ENCODE results near the gene FOXP1. TPM values are rescaled to one million over a fixed set of nuclear protein-coding genes. Genes with fewer than 3 reads are reported as not detected.

Gene FOXP1
- polyA plus RNA-seq, 4 donors, result 4.9 to 66.5 (median 15.3) TPM

GRCh38 chr3:71028802-71029201 is 554.7 kb downstream of the FOXP1 start:
- no peak for FAIRE-seq
- 96 to 98% (median 96%) methylated on average over 7 of the region's 7 CpGs for WGBS, 3 donors
- H3K4me3 ChIP-seq (ENCODE audit: low read depth in 1 of 3, low read length in 3 of 3), result no peak overlapping the region

DNA sequence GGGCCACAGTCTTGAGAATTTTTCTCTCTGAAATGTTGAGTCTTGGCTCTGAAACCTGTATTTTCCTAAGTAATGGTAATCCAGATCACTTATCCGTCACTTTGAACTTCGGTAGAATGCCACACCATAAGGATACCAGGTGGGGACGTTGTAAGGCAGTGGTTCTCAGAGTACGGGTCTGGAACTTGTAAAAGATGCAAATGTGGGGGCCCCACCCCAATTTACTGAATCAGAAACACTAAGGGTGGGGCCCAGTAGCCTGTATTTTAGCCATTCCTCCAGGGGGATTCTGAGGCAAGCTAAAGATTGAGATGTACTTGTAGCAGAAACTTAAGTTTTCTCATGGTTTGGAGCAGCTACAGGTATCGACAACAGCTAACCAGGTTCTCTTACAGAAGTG is 555.3 kb downstream of the FOXP1 start:
- no peak overlapping the region for H3K27ac ChIP-seq (ENCODE audit: low read depth in 1 of 3, low read length in 2 of 3)
- H3K27me3 ChIP-seq (ENCODE audit: control insufficient read depth in 3 of 3, insufficient read depth in 3 of 3, low read length in 3 of 3), result no peaks in the 10 kb centered on the region
- DNase-seq, result no peak
- no peak for FAIRE-seq
- no peaks in the 10 kb centered on the region for H3K9me3 ChIP-seq (ENCODE audit: control insufficient read depth in 2 of 2, insufficient read depth in 1 of 2, low read depth in 1 of 2, low read length in 1 of 2)
- H3K36me3 ChIP-seq (ENCODE audit: control insufficient read depth in 3 of 3, insufficient read depth in 2 of 3, low read depth in 1 of 3, low read length in 3 of 3), result peaks cover 0 to 19% (median 3%) of the 10 kb centered on the region in 3 donors
- H3K4me3 ChIP-seq (ENCODE audit: low read depth in 1 of 3, low read length in 3 of 3), result no peak overlapping the region
- WGBS, 3 donors, result 88 to 95% (median 90%) methylated on average over 5 of the region's 5 CpGs
- peaks cover 0 to 13% (median 0%) of the 10 kb centered on the region in 3 donors for H3K4me1 ChIP-seq (ENCODE audit: control insufficient read depth in 3 of 3, insufficient read depth in 2 of 3, low read depth in 1 of 3, low read length in 2 of 3)

More at GRCh38 chr3:71028802-71029201, 554.7 kb downstream of the FOXP1 start:
- peaks cover 0 to 23% (median 3%) of the 10 kb centered on the region in 3 donors for H3K36me3 ChIP-seq (ENCODE audit: control insufficient read depth in 3 of 3, insufficient read depth in 2 of 3, low read depth in 1 of 3, low read length in 3 of 3)
- peaks cover 0 to 13% (median 0%) of the 10 kb centered on the region in 3 donors for H3K4me1 ChIP-seq (ENCODE audit: control insufficient read depth in 3 of 3, insufficient read depth in 2 of 3, low read depth in 1 of 3, low read length in 2 of 3)
- H3K9me3 ChIP-seq (ENCODE audit: control insufficient read depth in 2 of 2, insufficient read depth in 1 of 2, low read depth in 1 of 2, low read length in 1 of 2), result no peaks in the 10 kb centered on the region
- DNase-seq, result no peak
- H3K27me3 ChIP-seq (ENCODE audit: control insufficient read depth in 3 of 3, insufficient read depth in 3 of 3, low read length in 3 of 3), result no peaks in the 10 kb centered on the region
- no peak overlapping the region for H3K27ac ChIP-seq (ENCODE audit: low read depth in 1 of 3, low read length in 2 of 3)

- Histone ChIP-seq H3K4me3 (ENCODE audit: low read depth in 1 of 3, low read length in 3 of 3) (no peak overlapping the region), H3K4me1 (ENCODE audit: control insufficient read depth in 3 of 3, insufficient read depth in 2 of 3, low read depth in 1 of 3, low read length in 2 of 3) (peaks cover 0 to 13% (median 0%) of the 10 kb centered on the region in 3 donors), H3K36me3 (ENCODE audit: control insufficient read depth in 3 of 3, insufficient read depth in 2 of 3, low read depth in 1 of 3, low read length in 3 of 3) (peaks cover 0 to 18% (median 0%) of the 10 kb centered on the region in 3 donors), H3K27me3 (ENCODE audit: control insufficient read depth in 3 of 3, insufficient read depth in 3 of 3, low read length in 3 of 3) (no peaks in the 10 kb centered on the region), H3K9me3 (ENCODE audit: control insufficient read depth in 2 of 2, insufficient read depth in 1 of 2, low read depth in 1 of 2, low read length in 1 of 2) (no peaks in the 10 kb centered on the region), H3K27ac (ENCODE audit: low read depth in 1 of 3, low read length in 2 of 3) (no peak overlapping the region)
- WGBS, 3 donors, result 70 to 79% (median 72%) methylated on average over 6 of the region's 6 CpGs
- DNase-seq (no peak), FAIRE-seq (no peak)
Observed at GRCh38 chr3:71026634-71027578, 556.6 kb downstream of the FOXP1 start.

GRCh38 chr3:71025516-71025915 is 558.0 kb downstream of the FOXP1 start:
- WGBS, 3 donors, result 6 to 30% (median 16%) methylated on average over 1 of the region's 1 CpG
- DNase-seq, result no peak
- Histone ChIP-seq H3K4me1 (ENCODE audit: control insufficient read depth in 3 of 3, insufficient read depth in 2 of 3, low read depth in 1 of 3, low read length in 2 of 3) (peaks cover 0 to 13% (median 0%) of the 10 kb centered on the region in 3 donors), H3K4me3 (ENCODE audit: low read depth in 1 of 3, low read length in 3 of 3) (no peak overlapping the region), H3K27ac (ENCODE audit: low read depth in 1 of 3, low read length in 2 of 3) (peak overlapping the region in 1 of 3 donors; percentile 8), H3K36me3 (ENCODE audit: control insufficient read depth in 3 of 3, insufficient read depth in 2 of 3, low read depth in 1 of 3, low read length in 3 of 3) (peaks cover 0 to 16% (median 0%) of the 10 kb centered on the region in 3 donors), H3K9me3 (ENCODE audit: control insufficient read depth in 2 of 2, insufficient read depth in 1 of 2, low read depth in 1 of 2, low read length in 1 of 2) (no peaks in the 10 kb centered on the region), H3K27me3 (ENCODE audit: control insufficient read depth in 3 of 3, insufficient read depth in 3 of 3, low read length in 3 of 3) (no peaks in the 10 kb centered on the region)
- no peak for FAIRE-seq

GRCh38 chr3:71025010-71025409 is 558.5 kb downstream of the FOXP1 start:
- no peaks in the 10 kb centered on the region for H3K9me3 ChIP-seq (ENCODE audit: control insufficient read depth in 2 of 2, insufficient read depth in 1 of 2, low read depth in 1 of 2, low read length in 1 of 2)
- no peak overlapping the region for H3K4me3 ChIP-seq (ENCODE audit: low read depth in 1 of 3, low read length in 3 of 3)
- H3K4me1 ChIP-seq (ENCODE audit: control insufficient read depth in 3 of 3, insufficient read depth in 2 of 3, low read depth in 1 of 3, low read length in 2 of 3), result peaks cover 0 to 13% (median 0%) of the 10 kb centered on the region in 3 donors
- 89 to 96% (median 96%) methylated on average over 8 of the region's 8 CpGs for WGBS, 3 donors
- H3K36me3 ChIP-seq (ENCODE audit: control insufficient read depth in 3 of 3, insufficient read depth in 2 of 3, low read depth in 1 of 3, low read length in 3 of 3), result peaks cover 0 to 12% (median 0%) of the 10 kb centered on the region in 3 donors
- no peaks in the 10 kb centered on the region for H3K27me3 ChIP-seq (ENCODE audit: control insufficient read depth in 3 of 3, insufficient read depth in 3 of 3, low read length in 3 of 3)
- no peak for DNase-seq
- no peak for FAIRE-seq
- peak overlapping the region in 1 of 3 donors; percentile 8 for H3K27ac ChIP-seq (ENCODE audit: low read depth in 1 of 3, low read length in 2 of 3)

DNA sequence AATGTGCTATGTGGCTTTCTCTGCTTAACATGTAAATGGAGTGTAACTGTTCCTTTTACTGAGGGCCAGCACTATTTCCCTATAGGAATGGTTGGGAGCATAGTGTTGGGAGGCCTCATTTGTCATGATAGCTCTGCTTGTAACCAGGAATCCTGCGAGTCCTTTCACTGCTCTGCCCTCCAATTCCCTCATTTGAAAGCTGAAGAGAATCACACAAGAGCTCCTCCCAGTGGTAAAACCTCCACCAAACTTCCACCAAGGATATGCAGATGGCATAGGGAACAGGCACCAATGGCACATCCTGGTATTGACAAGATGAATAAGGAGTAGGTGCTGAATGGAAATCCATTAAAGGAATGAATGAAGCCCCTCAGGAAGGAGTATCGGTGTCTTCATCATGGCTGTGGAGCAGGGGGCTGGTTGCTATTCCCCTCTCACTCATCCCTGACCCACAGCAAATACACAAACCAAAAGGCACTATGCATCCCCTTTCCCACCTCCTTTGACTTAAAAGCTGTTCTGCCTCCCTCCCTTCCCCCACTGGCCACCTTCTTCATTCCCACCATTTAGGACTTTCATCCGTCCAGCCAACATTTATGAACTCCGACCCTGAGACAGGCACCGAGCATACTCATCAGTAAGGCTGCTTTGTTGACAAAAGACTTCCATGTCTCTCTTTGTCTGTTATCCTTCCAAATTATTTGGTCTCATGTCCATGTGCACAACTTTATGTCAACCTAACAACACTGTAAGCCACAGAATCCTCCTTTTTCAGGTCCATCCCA is 560.8 kb downstream of the FOXP1 start:
- H3K27me3 ChIP-seq (ENCODE audit: control insufficient read depth in 3 of 3, insufficient read depth in 3 of 3, low read length in 3 of 3), result no peaks in the 10 kb centered on the region
- peaks cover 0 to 13% (median 0%) of the 10 kb centered on the region in 3 donors for H3K4me1 ChIP-seq (ENCODE audit: control insufficient read depth in 3 of 3, insufficient read depth in 2 of 3, low read depth in 1 of 3, low read length in 2 of 3)
- DNase-seq (peak in 1 of 2 donors; percentile 31), FAIRE-seq (no peak)
- 87 to 97% (median 94%) methylated on average over 5 of the region's 5 CpGs for WGBS, 3 donors
- H3K4me3 ChIP-seq (ENCODE audit: low read depth in 1 of 3, low read length in 3 of 3), result no peak overlapping the region
- no peaks in the 10 kb centered on the region for H3K9me3 ChIP-seq (ENCODE audit: control insufficient read depth in 2 of 2, insufficient read depth in 1 of 2, low read depth in 1 of 2, low read length in 1 of 2)
- no peak overlapping the region for H3K27ac ChIP-seq (ENCODE audit: low read depth in 1 of 3, low read length in 2 of 3)
- H3K36me3 ChIP-seq (ENCODE audit: control insufficient read depth in 3 of 3, insufficient read depth in 2 of 3, low read depth in 1 of 3, low read length in 3 of 3), result peaks cover 0 to 11% (median 0%) of the 10 kb centered on the region in 3 donors

GRCh38 chr3:71018799-71019198 is 564.7 kb downstream of the FOXP1 start:
- Histone ChIP-seq H3K4me1 (ENCODE audit: control insufficient read depth in 3 of 3, insufficient read depth in 2 of 3, low read depth in 1 of 3, low read length in 2 of 3) (no peaks in the 10 kb centered on the region), H3K4me3 (ENCODE audit: low read depth in 1 of 3, low read length in 3 of 3) (no peak overlapping the region), H3K36me3 (ENCODE audit: control insufficient read depth in 3 of 3, insufficient read depth in 2 of 3, low read depth in 1 of 3, low read length in 3 of 3) (peaks cover 0 to 11% (median 0%) of the 10 kb centered on the region in 3 donors), H3K27me3 (ENCODE audit: control insufficient read depth in 3 of 3, insufficient read depth in 3 of 3, low read length in 3 of 3) (no peaks in the 10 kb centered on the region), H3K27ac (ENCODE audit: low read depth in 1 of 3, low read length in 2 of 3) (no peak overlapping the region), H3K9me3 (ENCODE audit: control insufficient read depth in 2 of 2, insufficient read depth in 1 of 2, low read depth in 1 of 2, low read length in 1 of 2) (no peaks in the 10 kb centered on the region)
- 83 to 92% (median 89%) methylated on average over 4 of the region's 4 CpGs for WGBS, 3 donors
- no peak for FAIRE-seq
- DNase-seq, result no peak

GRCh38 chr3:71016178-71016845 is 567.2 kb downstream of the FOXP1 start:
- H3K4me1 ChIP-seq (ENCODE audit: control insufficient read depth in 3 of 3, insufficient read depth in 2 of 3, low read depth in 1 of 3, low read length in 2 of 3), result peaks cover 0 to under 1% (median 0%) of the 10 kb centered on the region in 3 donors
- FAIRE-seq, result no peak
- peak in 1 of 2 donors; percentile 55 for DNase-seq

More at GRCh38 chr3:71016178-71016845, 567.2 kb downstream of the FOXP1 start:
- H3K27me3 ChIP-seq (ENCODE audit: control insufficient read depth in 3 of 3, insufficient read depth in 3 of 3, low read length in 3 of 3), result no peaks in the 10 kb centered on the region
- H3K36me3 ChIP-seq (ENCODE audit: control insufficient read depth in 3 of 3, insufficient read depth in 2 of 3, low read depth in 1 of 3, low read length in 3 of 3), result peaks cover 0 to 7% (median 0%) of the 10 kb centered on the region in 3 donors
- WGBS, 3 donors, result 64 to 72% (median 70%) methylated on average over 10 of the region's 10 CpGs
- peak overlapping the region in 1 of 3 donors; percentile 17 for H3K27ac ChIP-seq (ENCODE audit: low read depth in 1 of 3, low read length in 2 of 3)
- no peaks in the 10 kb centered on the region for H3K9me3 ChIP-seq (ENCODE audit: control insufficient read depth in 2 of 2, insufficient read depth in 1 of 2, low read depth in 1 of 2, low read length in 1 of 2)
- H3K4me3 ChIP-seq (ENCODE audit: low read depth in 1 of 3, low read length in 3 of 3), result no peak overlapping the region

All from small intestine (tissue), 7 donors.